Stimulated activated naive CD8-positive, alpha-beta T cell treated with anti-CD3 and anti-CD28 coated beads, Interleukin-15, amount 100 ng/mL, for 72 hours (primary cell): ENCODE measurements around the gene GLTPD2.

ENCODE experiments used
- ATAC-seq: fragments of 150-1000 bp; cut with Tn5 transposase; 2 replicates; pipeline ENCODE4 v1.10.0; 2021; ENCODE audit warnings: mild to moderate bottlenecking, moderate library complexity
- DNase-seq, 2 donors: peaks; one replicate each; pipeline ENCODE4 v3.0.0; 2021 to 2022
- H3K27ac Mint-ChIP-seq, 2 donors: one replicate each; pipeline ENCODE4 v1.8.0; 2022; ENCODE audit warnings: mild to moderate bottlenecking in 2 of 2, mixed read lengths in 2 of 2, moderate library complexity in 2 of 2
- H3K27me3 Mint-ChIP-seq: one replicate; pipeline ENCODE4 v1.8.0; 2022; ENCODE audit warnings: mixed read lengths
- H3K4me1 Mint-ChIP-seq: one replicate; pipeline ENCODE4 v1.8.0; 2022; ENCODE audit warnings: mild to moderate bottlenecking, mixed read lengths
- H3K4me3 Mint-ChIP-seq, 2 donors: one replicate each; pipeline ENCODE4 v1.8.0; 2022; ENCODE audit warnings: mild to moderate bottlenecking in 2 of 2, mixed read lengths in 2 of 2, moderate library complexity in 1 of 2
- H3K9me3 Mint-ChIP-seq, 2 donors: one replicate each; pipeline ENCODE4 v1.8.0; 2022; ENCODE audit warnings: mixed read lengths in 2 of 2

The GLTPD2 gene

GRCh38 chr17:4788159-4788806 is 481 bp upstream of the GLTPD2 start:
- Mint-ChIP-seq H3K4me3 (peak overlapping the region in 1 of 2 donors; percentile 89), H3K27ac (no peak overlapping the region), H3K4me1 (peaks cover 47% of the 10 kb centered on the region), H3K27me3 (peaks cover 66% of the 10 kb centered on the region), H3K9me3 (no peaks in the 10 kb centered on the region)
- ATAC-seq (no peak), DNase-seq (no peak)

GRCh38 chr17:4789701-4789950 is 862 bp downstream of the GLTPD2 start:
- ATAC-seq (no peak), DNase-seq (no peak)
- no peaks in the 10 kb centered on the region for H3K9me3 Mint-ChIP-seq
- H3K27me3 Mint-ChIP-seq: peaks cover 52% of the 10 kb centered on the region
- H3K4me3 Mint-ChIP-seq: peak overlapping the region; percentile 89 to 93
- H3K27ac Mint-ChIP-seq: peak overlapping the region; percentile 12 to 81
- H3K4me1 Mint-ChIP-seq: peaks cover 47% of the 10 kb centered on the region

- peaks cover 49% of the 10 kb centered on the region for H3K27me3 Mint-ChIP-seq
- DNase-seq (peak; percentile 89 to 90), ATAC-seq (peak; percentile 92)
- H3K27ac Mint-ChIP-seq: peak overlapping the region; percentile 87 to 88
- H3K9me3 Mint-ChIP-seq: no peaks in the 10 kb centered on the region
- H3K4me3 Mint-ChIP-seq: peak overlapping the region; percentile 89 to 93
- peaks cover 46% of the 10 kb centered on the region for H3K4me1 Mint-ChIP-seq
Observed at GRCh38 chr17:4789951-4790704, 1.4 kb downstream of the GLTPD2 start.

- ATAC-seq (no peak), DNase-seq (no peak)
- H3K27me3 Mint-ChIP-seq: peaks cover 43% of the 10 kb centered on the region
- H3K4me1 Mint-ChIP-seq: peaks cover 41% of the 10 kb centered on the region
- H3K4me3 Mint-ChIP-seq: peak overlapping the region; percentile 80 to 89
- peak overlapping the region; percentile 87 to 88 for H3K27ac Mint-ChIP-seq
- H3K9me3 Mint-ChIP-seq: no peaks in the 10 kb centered on the region
Observed at GRCh38 chr17:4790705-4791088, 1.9 kb downstream of the GLTPD2 start.

GRCh38 chr17:4795168-4795567 is 6.4 kb downstream of the GLTPD2 start:
- no peaks in the 10 kb centered on the region for H3K9me3 Mint-ChIP-seq
- no peak for ATAC-seq

GRCh38 chr17:4796552-4796920 is 7.8 kb downstream of the GLTPD2 start:
- peak; percentile 43 for ATAC-seq
- peaks cover 27% of the 10 kb centered on the region for H3K4me1 Mint-ChIP-seq
- no peaks in the 10 kb centered on the region for H3K27me3 Mint-ChIP-seq
- peak in 1 of 2 donors; percentile 13 for DNase-seq
- H3K27ac Mint-ChIP-seq: peak overlapping the region; percentile 99 to 100
- H3K9me3 Mint-ChIP-seq: no peaks in the 10 kb centered on the region
- peak overlapping the region; percentile 99 for H3K4me3 Mint-ChIP-seq

More at GRCh38 chr17:4795168-4795567, 6.4 kb downstream of the GLTPD2 start:
- Mint-ChIP-seq H3K27me3 (no peaks in the 10 kb centered on the region), H3K27ac (peak overlapping the region in 1 of 2 donors; percentile 99), H3K4me3 (peak overlapping the region in 1 of 2 donors; percentile 99), H3K4me1 (peaks cover 26% of the 10 kb centered on the region)
- no peak for DNase-seq

GRCh38 chr17:4800462-4801196 is 11.9 kb downstream of the GLTPD2 start:
- DNase-seq: no peak
- Mint-ChIP-seq H3K4me3 (no peak overlapping the region), H3K4me1 (peaks cover 27% of the 10 kb centered on the region), H3K27me3 (no peaks in the 10 kb centered on the region), H3K9me3 (no peaks in the 10 kb centered on the region), H3K27ac (peak overlapping the region in 1 of 2 donors; percentile 6)
- no peak for ATAC-seq

GRCh38 chr17:4802228-4802627 is 13.5 kb downstream of the GLTPD2 start, which contains the start of gene C17orf114:
Gene C17orf114 (minus strand): TSS chr17:4802328.
- DNase-seq (no peak), ATAC-seq (no peak)
- no peaks in the 10 kb centered on the region for H3K9me3 Mint-ChIP-seq
- peaks cover 19% of the 10 kb centered on the region for H3K4me1 Mint-ChIP-seq
- no peak within 1 kb of the TSS for H3K4me3 Mint-ChIP-seq
- H3K27me3 Mint-ChIP-seq: no peaks in the 10 kb centered on the region
- H3K27ac Mint-ChIP-seq: peak within 1 kb of the TSS in 1 of 2 donors; percentile 5

- Mint-ChIP-seq H3K27ac (no peak overlapping the region), H3K27me3 (no peaks in the 10 kb centered on the region), H3K9me3 (no peaks in the 10 kb centered on the region), H3K4me3 (peak overlapping the region; percentile 72 to 74), H3K4me1 (peaks cover 17% of the 10 kb centered on the region)
- ATAC-seq (no peak), DNase-seq (no peak)
Observed at GRCh38 chr17:4806456-4806776, 17.7 kb downstream of the GLTPD2 start.

GRCh38 chr17:4806777-4807604 is 18.2 kb downstream of the GLTPD2 start, which contains the start of gene PLD2:
Gene PLD2 (plus strand): TSS chr17:4807152. CDS start chr17:4807773, 621 bp downstream.
- H3K27ac Mint-ChIP-seq: peak within 1 kb of the TSS in 1 of 2 donors; percentile 48
- H3K27me3 Mint-ChIP-seq: no peaks in the 10 kb centered on the region
- peak within 1 kb of the TSS; percentile 77 to 85 for H3K4me3 Mint-ChIP-seq
- ATAC-seq: peak; percentile 98
- peaks cover 17% of the 10 kb centered on the region for H3K4me1 Mint-ChIP-seq
- H3K9me3 Mint-ChIP-seq: no peaks in the 10 kb centered on the region
- DNase-seq: peak; percentile 86

GRCh38 chr17:4807605-4808377 is 19.0 kb downstream of the GLTPD2 start:
- Mint-ChIP-seq H3K4me1 (peaks cover 17% of the 10 kb centered on the region), H3K4me3 (peak overlapping the region; percentile 77 to 85), H3K9me3 (no peaks in the 10 kb centered on the region), H3K27ac (peak overlapping the region in 1 of 2 donors; percentile 48), H3K27me3 (no peaks in the 10 kb centered on the region)
- ATAC-seq (no peak), DNase-seq (no peak)

- ATAC-seq (no peak), DNase-seq (no peak)
- H3K27me3 Mint-ChIP-seq: no peaks in the 10 kb centered on the region
- H3K9me3 Mint-ChIP-seq: no peaks in the 10 kb centered on the region
- peaks cover 17% of the 10 kb centered on the region for H3K4me1 Mint-ChIP-seq
- H3K4me3 Mint-ChIP-seq: peak overlapping the region; percentile 8 to 85
- H3K27ac Mint-ChIP-seq: no peak overlapping the region
Observed at GRCh38 chr17:4808378-4808767, 19.6 kb downstream of the GLTPD2 start.

- no peak for DNase-seq
- H3K27ac Mint-ChIP-seq: no peak overlapping the region
Observed at GRCh38 chr17:4810696-4811290, 22.0 kb downstream of the GLTPD2 start.

GRCh38 chr17:4811471-4811870 is 22.7 kb downstream of the GLTPD2 start:
- Mint-ChIP-seq H3K27ac (no peak overlapping the region), H3K9me3 (no peaks in the 10 kb centered on the region), H3K27me3 (no peaks in the 10 kb centered on the region), H3K4me1 (peaks cover 11% of the 10 kb centered on the region), H3K4me3 (no peak overlapping the region)
- DNase-seq (no peak), ATAC-seq (no peak)

More at GRCh38 chr17:4810696-4811290, 22.0 kb downstream of the GLTPD2 start:
- H3K4me3 Mint-ChIP-seq: no peak overlapping the region
- H3K9me3 Mint-ChIP-seq: no peaks in the 10 kb centered on the region
- H3K27me3 Mint-ChIP-seq: no peaks in the 10 kb centered on the region
- no peak for ATAC-seq
- H3K4me1 Mint-ChIP-seq: peaks cover 17% of the 10 kb centered on the region
